SK-N-SH treated with all-trans-retinoic acid at 6 μM for 48 hours (cell line): Measurements from ENCODE around the gene RPUSD4.

Source experiments
- ATAC-seq: fragments of 200-7000 bp; cut with Tn5 transposase; 3 replicates; pipeline ENCODE4 v1.9.1; 2020; ENCODE audit warnings: mild to moderate bottlenecking, moderate library complexity
- ARNTL ChIP-seq: fragments of 450-650 bp; formaldehyde crosslinking; IDR thresholded peaks from 2 replicates; pipeline ENCODE4 v1.5.0; 2020; ENCODE audit warnings: low read depth, mild to moderate bottlenecking, moderate library complexity, borderline replicate concordance
- BACH2 ChIP-seq: fragments of 250-450 bp; sonication (Bioruptor Pico); IDR thresholded peaks from 2 replicates; pipeline ENCODE4 v1.9.0; 2021; ENCODE audit warnings: mild to moderate bottlenecking, borderline replicate concordance
- CSDC2 ChIP-seq: fragments of 250-450 bp; sonication (Bioruptor Pico); IDR thresholded peaks from 2 replicates; pipeline ENCODE4 v1.5.0; 2020; ENCODE audit warnings: mild to moderate bottlenecking, moderate library complexity
- GLIS3 ChIP-seq: fragments of 250-450 bp; sonication (Bioruptor Pico); IDR thresholded peaks from 2 replicates; pipeline ENCODE4 v1.5.0; 2020; ENCODE audit warnings: mild to moderate bottlenecking, moderate library complexity
- ISL1 ChIP-seq: fragments of 250-450 bp; sonication (Bioruptor Pico); IDR thresholded peaks from 2 replicates; pipeline ENCODE4 v2.1.2; 2022; ENCODE audit warnings: mild to moderate bottlenecking, moderate library complexity
- OSR1 ChIP-seq: fragments of 250-450 bp; sonication (Bioruptor Pico); IDR thresholded peaks from 2 replicates; pipeline ENCODE4 v1.8.0; 2022; ENCODE audit warnings: moderate library complexity, mild to moderate bottlenecking, inconsistent platforms
- PPARA ChIP-seq: fragments of 250-450 bp; sonication (Bioruptor Pico); IDR thresholded peaks from 2 replicates; pipeline ENCODE4 v1.5.0; 2020; ENCODE audit warnings: mild to moderate bottlenecking, borderline replicate concordance
- RARB ChIP-seq: fragments of 250-450 bp; sonication (Bioruptor Pico); IDR thresholded peaks from 2 replicates; pipeline ENCODE4 v1.8.0; 2021; ENCODE audit warnings: mild to moderate bottlenecking, moderate library complexity
- SNAI2 ChIP-seq: fragments of 250-450 bp; sonication (Bioruptor Pico); IDR thresholded peaks from 2 replicates; pipeline ENCODE4 v1.5.0; 2020; ENCODE audit warnings: mild to moderate bottlenecking, moderate library complexity
- ZC3H10 ChIP-seq: fragments of 250-450 bp; sonication (Bioruptor Pico); IDR thresholded peaks from 2 replicates; pipeline ENCODE4 v1.5.1; 2021; ENCODE audit warnings: mild to moderate bottlenecking, moderate library complexity
- ZFP3 ChIP-seq: fragments of 250-450 bp; sonication (Bioruptor Pico); IDR thresholded peaks from 2 replicates; pipeline ENCODE4 v1.5.0; 2020; ENCODE audit warnings: mild to moderate bottlenecking, moderate library complexity
- ZFP30 ChIP-seq: fragments of 450-650 bp; formaldehyde crosslinking; IDR thresholded peaks from 2 replicates; pipeline ENCODE4 v1.5.0; 2022; ENCODE audit warnings: mild to moderate bottlenecking, moderate library complexity
- ZNF565 ChIP-seq: fragments of 450-650 bp; formaldehyde crosslinking; conservative IDR thresholded peaks from 2 replicates; pipeline ENCODE4 v1.5.0; 2020; ENCODE audit warnings: low read depth, mild to moderate bottlenecking, moderate library complexity
- ZNF70 ChIP-seq: fragments of 450-650 bp; formaldehyde crosslinking; IDR thresholded peaks from 2 replicates; pipeline ENCODE4 v1.5.0; 2020; ENCODE audit warnings: mild to moderate bottlenecking, moderate library complexity
- TF ChIP-seq, protein P1 (sequence below): fragments of 250-450 bp; sonication (Bioruptor Pico); IDR thresholded peaks from 2 replicates; pipeline ENCODE4 v1.8.0; 2020; ENCODE audit warnings: mild to moderate bottlenecking, moderate library complexity, borderline replicate concordance
- TF ChIP-seq, protein P2 (sequence below): fragments of 250-450 bp; sonication (Bioruptor Pico); IDR thresholded peaks from 2 replicates; pipeline ENCODE4 v1.5.1; 2020; ENCODE audit warnings: low read depth, mild to moderate bottlenecking, moderate library complexity
- TF ChIP-seq, protein P3 (sequence below): fragments of 250-450 bp; sonication (Bioruptor Pico); IDR thresholded peaks from 2 replicates; pipeline ENCODE4 v1.5.0; 2020; ENCODE audit warnings: mild to moderate bottlenecking, moderate library complexity
- TF ChIP-seq, protein P4 (sequence below): fragments of 250-450 bp; sonication (Bioruptor Pico); IDR thresholded peaks from 2 replicates; pipeline ENCODE4 v1.5.1; 2021; ENCODE audit warnings: mild to moderate bottlenecking, moderate library complexity

The RPUSD4 gene

DNA sequence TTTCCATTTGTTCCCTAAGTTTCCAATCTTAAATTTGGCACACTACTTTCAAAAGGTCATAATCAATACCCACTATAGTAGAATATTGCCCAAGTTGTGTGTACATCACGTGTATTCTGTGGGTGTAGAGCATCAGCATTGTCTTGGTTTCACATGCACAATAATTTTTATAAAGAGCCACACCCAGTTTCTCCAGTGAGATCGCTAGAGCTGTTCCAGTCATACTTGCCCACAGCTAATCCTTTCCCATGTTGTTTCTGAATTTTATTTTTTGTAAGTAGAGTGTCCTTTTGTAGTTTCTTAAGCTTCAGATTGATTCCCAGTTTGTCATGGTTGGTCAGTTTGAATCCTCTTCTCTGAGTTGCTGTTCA lies 13.8 kb upstream of the RPUSD4 start:
- TF ChIP-seq ZFP3 (CRISPR knock-in tag) (no peak), ISL1 (CRISPR knock-in tag) (no peak), BACH2 (CRISPR knock-in tag) (no peak), ZFP30 (CRISPR knock-in tag) (no peak), ARNTL (no peak), ZNF70 (CRISPR knock-in tag) (no peak), ZC3H10 (no peak)
- TF ChIP-seq, protein P1, sequence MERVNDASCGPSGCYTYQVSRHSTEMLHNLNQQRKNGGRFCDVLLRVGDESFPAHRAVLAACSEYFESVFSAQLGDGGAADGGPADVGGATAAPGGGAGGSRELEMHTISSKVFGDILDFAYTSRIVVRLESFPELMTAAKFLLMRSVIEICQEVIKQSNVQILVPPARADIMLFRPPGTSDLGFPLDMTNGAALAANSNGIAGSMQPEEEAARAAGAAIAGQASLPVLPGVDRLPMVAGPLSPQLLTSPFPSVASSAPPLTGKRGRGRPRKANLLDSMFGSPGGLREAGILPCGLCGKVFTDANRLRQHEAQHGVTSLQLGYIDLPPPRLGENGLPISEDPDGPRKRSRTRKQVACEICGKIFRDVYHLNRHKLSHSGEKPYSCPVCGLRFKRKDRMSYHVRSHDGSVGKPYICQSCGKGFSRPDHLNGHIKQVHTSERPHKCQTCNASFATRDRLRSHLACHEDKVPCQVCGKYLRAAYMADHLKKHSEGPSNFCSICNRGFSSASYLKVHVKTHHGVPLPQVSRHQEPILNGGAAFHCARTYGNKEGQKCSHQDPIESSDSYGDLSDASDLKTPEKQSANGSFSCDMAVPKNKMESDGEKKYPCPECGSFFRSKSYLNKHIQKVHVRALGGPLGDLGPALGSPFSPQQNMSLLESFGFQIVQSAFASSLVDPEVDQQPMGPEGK (CRISPR knock-in tag), result no peak
- TF ChIP-seq, protein P2, sequence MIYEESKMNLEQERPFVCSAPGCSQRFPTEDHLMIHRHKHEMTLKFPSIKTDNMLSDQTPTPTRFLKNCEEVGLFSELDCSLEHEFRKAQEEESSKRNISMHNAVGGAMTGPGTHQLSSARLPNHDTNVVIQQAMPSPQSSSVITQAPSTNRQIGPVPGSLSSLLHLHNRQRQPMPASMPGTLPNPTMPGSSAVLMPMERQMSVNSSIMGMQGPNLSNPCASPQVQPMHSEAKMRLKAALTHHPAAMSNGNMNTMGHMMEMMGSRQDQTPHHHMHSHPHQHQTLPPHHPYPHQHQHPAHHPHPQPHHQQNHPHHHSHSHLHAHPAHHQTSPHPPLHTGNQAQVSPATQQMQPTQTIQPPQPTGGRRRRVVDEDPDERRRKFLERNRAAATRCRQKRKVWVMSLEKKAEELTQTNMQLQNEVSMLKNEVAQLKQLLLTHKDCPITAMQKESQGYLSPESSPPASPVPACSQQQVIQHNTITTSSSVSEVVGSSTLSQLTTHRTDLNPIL (CRISPR knock-in tag), result no peak
- TF ChIP-seq, protein P3, sequence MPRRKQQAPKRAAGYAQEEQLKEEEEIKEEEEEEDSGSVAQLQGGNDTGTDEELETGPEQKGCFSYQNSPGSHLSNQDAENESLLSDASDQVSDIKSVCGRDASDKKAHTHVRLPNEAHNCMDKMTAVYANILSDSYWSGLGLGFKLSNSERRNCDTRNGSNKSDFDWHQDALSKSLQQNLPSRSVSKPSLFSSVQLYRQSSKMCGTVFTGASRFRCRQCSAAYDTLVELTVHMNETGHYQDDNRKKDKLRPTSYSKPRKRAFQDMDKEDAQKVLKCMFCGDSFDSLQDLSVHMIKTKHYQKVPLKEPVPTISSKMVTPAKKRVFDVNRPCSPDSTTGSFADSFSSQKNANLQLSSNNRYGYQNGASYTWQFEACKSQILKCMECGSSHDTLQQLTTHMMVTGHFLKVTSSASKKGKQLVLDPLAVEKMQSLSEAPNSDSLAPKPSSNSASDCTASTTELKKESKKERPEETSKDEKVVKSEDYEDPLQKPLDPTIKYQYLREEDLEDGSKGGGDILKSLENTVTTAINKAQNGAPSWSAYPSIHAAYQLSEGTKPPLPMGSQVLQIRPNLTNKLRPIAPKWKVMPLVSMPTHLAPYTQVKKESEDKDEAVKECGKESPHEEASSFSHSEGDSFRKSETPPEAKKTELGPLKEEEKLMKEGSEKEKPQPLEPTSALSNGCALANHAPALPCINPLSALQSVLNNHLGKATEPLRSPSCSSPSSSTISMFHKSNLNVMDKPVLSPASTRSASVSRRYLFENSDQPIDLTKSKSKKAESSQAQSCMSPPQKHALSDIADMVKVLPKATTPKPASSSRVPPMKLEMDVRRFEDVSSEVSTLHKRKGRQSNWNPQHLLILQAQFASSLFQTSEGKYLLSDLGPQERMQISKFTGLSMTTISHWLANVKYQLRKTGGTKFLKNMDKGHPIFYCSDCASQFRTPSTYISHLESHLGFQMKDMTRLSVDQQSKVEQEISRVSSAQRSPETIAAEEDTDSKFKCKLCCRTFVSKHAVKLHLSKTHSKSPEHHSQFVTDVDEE, result no peak
- ATAC-seq, result no peak

DNA sequence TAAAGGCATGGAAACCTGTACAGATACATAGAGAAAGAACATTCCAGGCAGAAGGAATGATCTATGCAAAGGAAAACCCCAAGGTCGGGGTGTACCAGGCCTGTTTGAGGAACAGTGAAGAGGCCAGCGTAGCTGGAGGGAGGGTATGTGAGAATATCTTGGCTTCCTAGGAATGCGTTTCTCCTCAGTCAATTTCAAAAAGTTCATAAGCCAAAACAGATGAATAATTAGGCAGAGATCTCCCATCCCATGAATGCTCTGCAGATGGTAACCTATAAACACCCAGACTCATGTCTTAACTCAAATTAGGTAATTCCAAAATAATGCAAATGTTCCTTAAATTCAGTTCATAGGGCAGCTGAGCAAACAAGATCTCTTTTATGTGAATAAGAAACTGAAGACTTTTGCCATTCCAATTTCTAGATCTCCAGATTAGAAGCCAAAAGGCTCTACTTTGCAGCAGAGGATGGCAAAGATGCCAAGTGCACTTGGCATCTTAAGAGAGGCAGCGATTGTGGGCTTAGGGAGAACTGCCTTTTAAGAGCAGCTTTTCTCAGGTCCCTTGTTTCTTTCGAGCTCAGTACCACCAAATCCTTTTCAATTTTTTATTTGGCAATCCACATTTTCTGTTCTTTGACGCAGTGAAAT lies 13.3 kb upstream of the RPUSD4 start:
- TF ChIP-seq ZNF565 (CRISPR knock-in tag), result no peak
- no peak for TF ChIP-seq ZNF70 (CRISPR knock-in tag)
- no peak for TF ChIP-seq GLIS3 (CRISPR knock-in tag)
- TF ChIP-seq, protein P2 (CRISPR knock-in tag), result no peak
- TF ChIP-seq RARB (CRISPR knock-in tag), result no peak
- TF ChIP-seq, protein P4, sequence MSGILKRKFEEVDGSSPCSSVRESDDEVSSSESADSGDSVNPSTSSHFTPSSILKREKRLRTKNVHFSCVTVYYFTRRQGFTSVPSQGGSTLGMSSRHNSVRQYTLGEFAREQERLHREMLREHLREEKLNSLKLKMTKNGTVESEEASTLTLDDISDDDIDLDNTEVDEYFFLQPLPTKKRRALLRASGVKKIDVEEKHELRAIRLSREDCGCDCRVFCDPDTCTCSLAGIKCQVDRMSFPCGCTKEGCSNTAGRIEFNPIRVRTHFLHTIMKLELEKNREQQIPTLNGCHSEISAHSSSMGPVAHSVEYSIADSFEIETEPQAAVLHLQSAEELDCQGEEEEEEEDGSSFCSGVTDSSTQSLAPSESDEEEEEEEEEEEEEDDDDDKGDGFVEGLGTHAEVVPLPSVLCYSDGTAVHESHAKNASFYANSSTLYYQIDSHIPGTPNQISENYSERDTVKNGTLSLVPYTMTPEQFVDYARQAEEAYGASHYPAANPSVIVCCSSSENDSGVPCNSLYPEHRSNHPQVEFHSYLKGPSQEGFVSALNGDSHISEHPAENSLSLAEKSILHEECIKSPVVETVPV (CRISPR knock-in tag), result no peak
- no peak for TF ChIP-seq ZC3H10
- TF ChIP-seq, protein P1 (CRISPR knock-in tag), result no peak
- no peak for TF ChIP-seq SNAI2 (CRISPR knock-in tag)
- TF ChIP-seq OSR1 (CRISPR knock-in tag), result no peak
- TF ChIP-seq CSDC2 (CRISPR knock-in tag), result no peak
- no peak for TF ChIP-seq PPARA (CRISPR knock-in tag)
- ATAC-seq, result no peak

DNA sequence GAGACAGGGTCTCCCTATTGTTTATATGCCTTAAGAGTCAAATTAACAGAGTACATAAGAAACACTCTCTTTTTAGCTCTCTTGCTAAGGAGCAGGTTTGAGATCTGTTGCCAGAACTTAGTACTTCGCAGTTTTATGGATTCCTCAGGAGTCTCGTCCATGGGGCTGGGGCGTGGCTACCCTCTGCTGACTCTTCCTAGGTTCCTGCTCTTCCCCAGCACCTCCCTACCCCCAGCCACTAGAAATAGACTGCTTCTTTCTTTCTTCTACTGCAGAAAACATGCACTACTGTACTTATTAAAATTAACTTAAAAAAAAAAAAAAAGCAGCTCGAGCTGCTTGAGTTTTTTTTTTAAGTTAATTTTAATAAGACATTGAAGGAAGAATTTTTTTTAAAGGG lies 8.1 kb upstream of the RPUSD4 start:
- no peak for TF ChIP-seq BACH2 (CRISPR knock-in tag)
- TF ChIP-seq, protein P4 (CRISPR knock-in tag), result no peak
- TF ChIP-seq ZNF565 (CRISPR knock-in tag), result no peak
- no peak for TF ChIP-seq ISL1 (CRISPR knock-in tag)
- TF ChIP-seq, protein P1 (CRISPR knock-in tag), result no peak
- no peak for TF ChIP-seq ZFP3 (CRISPR knock-in tag)
- ATAC-seq, result no peak
